MM.1S (cell line): ENCODE measurements around the gene BAZ2A.

Experiments used
- DNase-seq: peaks from one replicate; pipeline ENCODE4 v3.0.0-alpha.2; 2015
- H2AFZ ChIP-seq: fragments of 300-600 bp; sonication (generic); 2 replicates; pipeline ENCODE4 v1.6.0; 2016; ENCODE audit warnings: antibody characterized with exemption, low read length
- H3F3A ChIP-seq: fragments of 300-600 bp; sonication (generic); 2 replicates; pipeline ENCODE4 v1.6.1; 2016; ENCODE audit warnings: mild to moderate bottlenecking, antibody characterized with exemption, low read length, moderate library complexity, mixed read lengths; ENCODE audit not compliant: insufficient read depth
- H3K27ac ChIP-seq: fragments of 300-600 bp; sonication (generic); 2 replicates; pipeline ENCODE4 v1.5.1; 2016; ENCODE audit warnings: mild to moderate bottlenecking, low read length
- H3K27me3 ChIP-seq: fragments of 300-600 bp; sonication (generic); replicated peaks from 2 replicates; pipeline ENCODE4 v1.6.0; 2016; ENCODE audit warnings: low read length; ENCODE audit not compliant: insufficient read depth
- H3K36me3 ChIP-seq: fragments of 300-600 bp; sonication (generic); replicated peaks from 2 replicates; pipeline ENCODE4 v1.6.1; 2016; ENCODE audit warnings: mild to moderate bottlenecking, low read length, mixed read lengths; ENCODE audit not compliant: insufficient read depth
- H3K4me1 ChIP-seq: fragments of 300-600 bp; sonication (generic); 2 replicates; pipeline ENCODE4 v1.6.1; 2016; ENCODE audit warnings: low read length, mixed read lengths
- H3K4me2 ChIP-seq: fragments of 300-600 bp; sonication (generic); 2 replicates; pipeline ENCODE4 v1.6.0; 2016; ENCODE audit warnings: low read depth, low read length
- H3K4me3 ChIP-seq: fragments of 300-600 bp; sonication (generic); 2 replicates; pipeline ENCODE4 v1.5.1; 2016; ENCODE audit warnings: low read length, mixed read lengths
- H3K79me2 ChIP-seq: fragments of 300-600 bp; sonication (generic); 2 replicates; pipeline ENCODE4 v1.6.1; 2016; ENCODE audit warnings: mixed run types, low read length, mixed read lengths
- H3K9ac ChIP-seq: fragments of 300-600 bp; sonication (generic); 2 replicates; pipeline ENCODE4 v1.6.1; 2016; ENCODE audit warnings: low read length, mixed read lengths
- H3K9me2 ChIP-seq: fragments of 300-600 bp; sonication (generic); replicated peaks from 2 replicates; pipeline ENCODE4 v1.6.1; 2016; ENCODE audit warnings: mild to moderate bottlenecking, low read length, mixed read lengths; ENCODE audit not compliant: insufficient read depth
- H3K9me3 ChIP-seq: fragments of 300-600 bp; sonication (generic); replicated peaks from 2 replicates; pipeline ENCODE4 v1.6.1; 2016; ENCODE audit warnings: mild to moderate bottlenecking, low read length, mixed read lengths; ENCODE audit not compliant: insufficient read depth
- H4K20me1 ChIP-seq: fragments of 300-600 bp; sonication (generic); 2 replicates; pipeline ENCODE4 v1.6.1; 2016; ENCODE audit warnings: mild to moderate bottlenecking, low read length, moderate library complexity, mixed read lengths; ENCODE audit not compliant: insufficient read depth
- EZH2 ChIP-seq: fragments of 300-600 bp; sonication (generic); optimal IDR thresholded peaks from 2 replicates; pipeline ENCODE3; 2017; ENCODE audit warnings: low read depth, mild to moderate bottlenecking, antibody characterized with exemption, low read length, mixed read lengths
- EZH2phosphoT487 ChIP-seq: fragments of 300-600 bp; sonication (generic); IDR thresholded peaks from 2 replicates; pipeline ENCODE4 v1.6.1; 2018; ENCODE audit warnings: antibody characterized with exemption, low read length
- TF ChIP-seq, protein P1 (sequence below): fragments of 300-600 bp; sonication (generic); IDR thresholded peaks from 2 replicates; pipeline ENCODE4 v1.5.1; 2016; ENCODE audit warnings: antibody characterized with exemption, low read length, mixed read lengths

The BAZ2A gene

DNA sequence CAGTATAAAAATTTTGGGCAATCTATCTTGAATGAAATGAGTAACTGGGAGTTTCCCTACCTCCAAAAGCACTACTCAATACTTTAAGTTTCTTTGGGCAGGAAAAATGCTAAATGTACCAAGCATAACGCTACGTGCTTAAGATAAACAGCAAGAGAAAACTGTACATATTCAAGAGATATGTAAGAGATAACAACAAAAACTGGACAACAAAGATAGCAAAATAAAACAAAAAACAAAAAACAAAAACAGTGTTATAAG lies 38.0 kb upstream of the BAZ2A start:
- H4K20me1 ChIP-seq, result peaks cover 18% of the 10 kb centered on the region
- peaks cover 33% of the 10 kb centered on the region for H3F3A ChIP-seq

DNA sequence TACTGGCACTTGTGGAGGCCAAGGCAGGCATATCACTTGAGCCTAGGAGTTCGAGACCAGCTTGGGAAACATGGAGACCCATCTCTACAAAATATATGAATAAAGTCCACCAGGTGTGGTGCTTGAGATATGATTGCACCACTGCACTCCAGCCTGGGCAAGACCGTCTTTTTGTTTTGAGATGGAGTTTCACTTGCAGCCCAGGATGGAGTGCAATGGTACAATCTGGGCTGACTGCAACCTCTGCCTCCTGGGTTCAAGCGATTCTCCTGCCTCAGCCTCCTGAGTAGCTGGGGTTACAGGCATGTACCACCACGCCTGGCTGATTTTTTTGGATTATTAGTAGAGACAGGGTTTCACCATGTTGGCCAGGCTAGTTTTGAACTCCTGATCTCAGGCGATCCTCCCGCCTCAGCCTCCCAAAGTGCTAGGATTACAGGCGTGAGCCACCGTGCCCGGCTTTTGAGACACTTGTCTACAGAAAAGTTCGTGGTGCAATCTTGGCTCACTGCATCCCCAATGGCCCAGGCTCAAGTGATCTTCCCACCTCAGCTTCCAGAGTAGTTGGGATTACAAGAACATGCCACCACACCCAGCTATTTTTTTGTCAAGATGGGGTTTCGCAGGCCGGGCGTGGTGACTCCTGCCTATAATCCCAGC lies 32.0 kb upstream of the BAZ2A start:
- H3F3A ChIP-seq, result peaks cover 68% of the 10 kb centered on the region
- H3K4me2 ChIP-seq, result no peak overlapping the region
- no peak overlapping the region for H3K27ac ChIP-seq
- peaks cover 19% of the 10 kb centered on the region for H3K36me3 ChIP-seq
- H3K9me2 ChIP-seq, result no peaks in the 10 kb centered on the region
- peaks cover 26% of the 10 kb centered on the region for H3K79me2 ChIP-seq
- TF ChIP-seq EZH2phosphoT487 (no peak), EZH2 (no peak)
- TF ChIP-seq, protein P1, sequence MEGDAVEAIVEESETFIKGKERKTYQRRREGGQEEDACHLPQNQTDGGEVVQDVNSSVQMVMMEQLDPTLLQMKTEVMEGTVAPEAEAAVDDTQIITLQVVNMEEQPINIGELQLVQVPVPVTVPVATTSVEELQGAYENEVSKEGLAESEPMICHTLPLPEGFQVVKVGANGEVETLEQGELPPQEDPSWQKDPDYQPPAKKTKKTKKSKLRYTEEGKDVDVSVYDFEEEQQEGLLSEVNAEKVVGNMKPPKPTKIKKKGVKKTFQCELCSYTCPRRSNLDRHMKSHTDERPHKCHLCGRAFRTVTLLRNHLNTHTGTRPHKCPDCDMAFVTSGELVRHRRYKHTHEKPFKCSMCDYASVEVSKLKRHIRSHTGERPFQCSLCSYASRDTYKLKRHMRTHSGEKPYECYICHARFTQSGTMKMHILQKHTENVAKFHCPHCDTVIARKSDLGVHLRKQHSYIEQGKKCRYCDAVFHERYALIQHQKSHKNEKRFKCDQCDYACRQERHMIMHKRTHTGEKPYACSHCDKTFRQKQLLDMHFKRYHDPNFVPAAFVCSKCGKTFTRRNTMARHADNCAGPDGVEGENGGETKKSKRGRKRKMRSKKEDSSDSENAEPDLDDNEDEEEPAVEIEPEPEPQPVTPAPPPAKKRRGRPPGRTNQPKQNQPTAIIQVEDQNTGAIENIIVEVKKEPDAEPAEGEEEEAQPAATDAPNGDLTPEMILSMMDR, result no peak
- H2AFZ ChIP-seq, result no peak overlapping the region
- no peak for DNase-seq
- no peaks in the 10 kb centered on the region for H3K9me3 ChIP-seq
- no peaks in the 10 kb centered on the region for H3K4me1 ChIP-seq
- H3K9ac ChIP-seq, result no peak overlapping the region
- H3K4me3 ChIP-seq, result no peak overlapping the region
- no peaks in the 10 kb centered on the region; the same call in 1 of the 2 replicates for H4K20me1 ChIP-seq
- H3K27me3 ChIP-seq, result no peaks in the 10 kb centered on the region

More for the DNA sequence above, 38.0 kb upstream of the BAZ2A start:
- DNase-seq, result no peak
- Histone ChIP-seq H3K36me3 (peaks cover 52% of the 10 kb centered on the region), H3K9ac (no peak overlapping the region), H3K4me1 (no peaks in the 10 kb centered on the region), H3K27me3 (no peaks in the 10 kb centered on the region), H3K79me2 (peaks cover 86% of the 10 kb centered on the region), H2AFZ (no peak overlapping the region), H3K9me2 (no peaks in the 10 kb centered on the region), H3K9me3 (no peaks in the 10 kb centered on the region), H3K4me2 (no peak overlapping the region), H3K4me3 (no peak overlapping the region), H3K27ac (no peak overlapping the region)
- TF ChIP-seq EZH2phosphoT487 (no peak), EZH2 (no peak)
- TF ChIP-seq, protein P1, result no peak

DNA sequence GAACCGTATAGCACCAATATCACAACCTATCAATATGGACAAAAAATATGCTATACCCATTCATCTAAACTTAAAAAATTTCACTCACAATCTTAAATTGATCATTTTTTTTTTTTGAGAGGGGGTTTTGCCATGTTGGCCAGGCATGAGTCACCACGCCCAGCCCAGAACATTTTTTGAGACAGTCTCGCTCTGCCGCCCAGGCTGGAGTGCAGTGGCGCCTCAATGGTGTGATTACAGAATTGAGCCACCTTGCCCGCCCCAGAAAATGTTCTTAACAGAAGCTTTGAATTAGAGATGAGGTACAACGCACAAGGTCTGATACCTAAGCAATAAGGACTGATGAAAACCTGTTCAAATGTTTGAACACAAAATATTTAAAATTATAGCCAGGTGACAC lies 31.4 kb upstream of the BAZ2A start:
- Histone ChIP-seq H3K4me1 (no peaks in the 10 kb centered on the region), H3K79me2 (peaks cover 21% of the 10 kb centered on the region), H3F3A (peaks cover 68% of the 10 kb centered on the region), H4K20me1 (no peaks in the 10 kb centered on the region; the same call in 1 of the 2 replicates), H3K9me3 (no peaks in the 10 kb centered on the region), H3K27me3 (no peaks in the 10 kb centered on the region), H3K36me3 (peaks cover 19% of the 10 kb centered on the region), H3K9ac (no peak overlapping the region), H2AFZ (no peak overlapping the region), H3K27ac (no peak overlapping the region), H3K9me2 (no peaks in the 10 kb centered on the region), H3K4me3 (no peak overlapping the region), H3K4me2 (no peak overlapping the region)
- DNase-seq, result no peak
- TF ChIP-seq EZH2phosphoT487 (no peak), EZH2 (no peak)
- TF ChIP-seq, protein P1, result no peak
